GM23248 (cell line): Measurements from ENCODE around the gene PTPRR.

ENCODE experiments used
- EZH2 ChIP-seq: fragments of 200-600 bp; sonication (generic); IDR thresholded peaks from 2 replicates; pipeline ENCODE4 v1.6.1; 2018; ENCODE audit warnings: antibody characterized with exemption, mild to moderate bottlenecking; ENCODE audit not compliant: insufficient read depth, poor library complexity, severe bottlenecking
- EZH2phosphoT487 ChIP-seq: fragments of 200-600 bp; sonication (generic); IDR thresholded peaks from 2 replicates; pipeline ENCODE4 v1.6.1; 2018; ENCODE audit warnings: antibody characterized with exemption, moderate library complexity, mild to moderate bottlenecking, low read depth; ENCODE audit not compliant: insufficient read depth

GRCh38 chr12:70920251-70920851, at the start of gene PTPRR:
- TF ChIP-seq EZH2, result no peak
- no peak for TF ChIP-seq EZH2phosphoT487
